ENCODE data around the gene ANKRD2. TPM values are rescaled to one million over a fixed set of nuclear protein-coding genes. Genes with fewer than 3 reads are reported as not detected.

ANKRD2 gene
- total RNA-seq, 1 donor from 2014 or later = not detected

- H3K27ac Mint-ChIP-seq = no peak overlapping the region
These were observed 39.8 kb downstream of the ANKRD2 start for GRCh38 chr10:97612386-97612785.

DNA sequence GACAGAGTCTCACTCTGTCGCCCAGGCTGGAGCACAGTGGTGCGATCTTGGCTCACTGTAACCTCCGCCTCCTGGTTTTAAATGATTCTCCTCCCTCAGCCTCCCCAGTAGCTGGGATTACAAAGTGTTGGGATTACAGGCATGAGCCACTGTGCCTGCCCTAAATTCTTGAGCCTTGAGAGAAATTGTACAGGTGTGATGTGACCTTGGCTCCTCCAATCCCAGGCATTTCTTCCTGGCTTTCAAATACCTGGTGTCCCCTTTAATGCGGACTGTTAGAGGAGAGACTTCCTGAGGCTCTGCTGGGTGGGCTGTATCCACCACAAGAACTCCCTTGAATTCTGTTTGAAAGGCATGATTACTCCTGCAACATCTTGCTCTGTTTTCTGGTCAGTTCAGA, 45.7 kb downstream of the ANKRD2 start:
- intact Hi-C loops (cut with micrococcal nuclease) = no loop called here
- Mint-ChIP-seq H3K9me3 (no peaks in the 10 kb centered on the region), H3K27me3 (no peaks in the 10 kb centered on the region), H3K36me3 (ENCODE audit: low read depth) (no peaks in the 10 kb centered on the region), H3K27ac (no peak overlapping the region), H3K4me3 (no peak overlapping the region), H3K4me1 (no peaks in the 10 kb centered on the region)
- ChIA-PET CTCF (no interaction called here), POLR2A (interaction anchor here (0.7 kb wide), 1 partner anchor 299 kb away, joined by 6 read pairs; no protein-coding TSS in a partner anchor)
- DNase-seq (no peak), ATAC-seq (ENCODE audit: low read depth) (no peak)
- no peak for TF ChIP-seq CTCF (IDR thresholded peaks at IDR 0.05)

More at GRCh38 chr10:97612386-97612785, 39.8 kb downstream of the ANKRD2 start:
- Mint-ChIP-seq H3K4me3 (no peak overlapping the region), H3K4me1 (no peaks in the 10 kb centered on the region), H3K36me3 (ENCODE audit: low read depth) (no peaks in the 10 kb centered on the region), H3K9me3 (no peaks in the 10 kb centered on the region), H3K27me3 (no peaks in the 10 kb centered on the region)
- ChIA-PET POLR2A (no interaction called here), CTCF (no interaction called here)
- no peak for ATAC-seq (ENCODE audit: low read depth)
- no peak for TF ChIP-seq CTCF (IDR thresholded peaks at IDR 0.05)
- DNase-seq = no peak
- intact Hi-C loops (cut with micrococcal nuclease) = loop anchor here (1.0 kb wide), 1 partner anchor 205 kb away; no protein-coding TSS in a partner anchor

- H3K9me3 Mint-ChIP-seq = no peaks in the 10 kb centered on the region
These were observed 46.2 kb downstream of the ANKRD2 start for GRCh38 chr10:97618733-97619132.

GRCh38 chr10:97623277-97623676, 50.7 kb downstream of the ANKRD2 start:
- TF ChIP-seq CTCF (IDR thresholded peaks at IDR 0.05) = no peak
- intact Hi-C loops (cut with micrococcal nuclease) = no loop called here
- H3K4me3 Mint-ChIP-seq = no peak overlapping the region
- POLR2A ChIA-PET = no interaction called here
- H3K36me3 Mint-ChIP-seq (ENCODE audit: low read depth) = no peaks in the 10 kb centered on the region
- no peaks in the 10 kb centered on the region for H3K4me1 Mint-ChIP-seq
- H3K27ac Mint-ChIP-seq = no peak overlapping the region
- DNase-seq = no peak
- CTCF ChIA-PET = no interaction called here
- ATAC-seq (ENCODE audit: low read depth) = no peak
- H3K27me3 Mint-ChIP-seq = no peaks in the 10 kb centered on the region
- no peaks in the 10 kb centered on the region for H3K9me3 Mint-ChIP-seq

More at GRCh38 chr10:97618733-97619132, 46.2 kb downstream of the ANKRD2 start:
- H3K4me1 Mint-ChIP-seq = no peaks in the 10 kb centered on the region
- no peak overlapping the region for H3K4me3 Mint-ChIP-seq
- no peak for TF ChIP-seq CTCF (IDR thresholded peaks at IDR 0.05)
- no peak for DNase-seq
- intact Hi-C loops (cut with micrococcal nuclease) = no loop called here
- no peaks in the 10 kb centered on the region for H3K36me3 Mint-ChIP-seq (ENCODE audit: low read depth)
- H3K27ac Mint-ChIP-seq = no peak overlapping the region
- no peaks in the 10 kb centered on the region for H3K27me3 Mint-ChIP-seq
- ATAC-seq (ENCODE audit: low read depth) = no peak
- POLR2A ChIA-PET = no interaction called here
- CTCF ChIA-PET = no interaction called here

DNA sequence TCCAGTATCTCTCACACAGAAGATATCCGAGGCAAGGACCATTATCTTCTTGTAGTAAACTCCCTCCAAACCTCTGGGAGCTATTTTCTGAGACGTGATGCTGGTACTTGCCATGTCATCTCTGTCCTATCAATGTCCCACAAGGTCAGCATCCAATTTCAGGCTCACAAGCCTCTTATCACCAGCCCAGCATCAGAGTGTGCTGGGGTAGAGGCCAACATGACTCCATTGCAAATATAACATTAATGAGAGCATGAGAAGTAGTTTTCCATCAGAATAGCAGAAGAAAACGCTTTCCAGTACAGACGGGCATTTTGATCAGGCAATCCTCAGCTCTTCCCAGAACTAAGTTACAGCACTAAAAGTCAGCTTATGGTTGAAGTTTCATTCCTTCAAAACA, 55.2 kb downstream of the ANKRD2 start:
- POLR2A ChIA-PET = no interaction called here
- H3K27ac Mint-ChIP-seq = no peak overlapping the region

More for the DNA sequence above, 55.2 kb downstream of the ANKRD2 start:
- ATAC-seq (ENCODE audit: low read depth) = no peak
- H3K27me3 Mint-ChIP-seq = no peaks in the 10 kb centered on the region
- H3K4me1 Mint-ChIP-seq = peaks cover 5% of the 10 kb centered on the region
- intact Hi-C loops (cut with micrococcal nuclease) = no loop called here
- TF ChIP-seq CTCF (IDR thresholded peaks at IDR 0.05) = no peak
- H3K4me3 Mint-ChIP-seq = no peak overlapping the region
- no peak for DNase-seq
- no peaks in the 10 kb centered on the region for H3K36me3 Mint-ChIP-seq (ENCODE audit: low read depth)
- CTCF ChIA-PET = no interaction called here
- H3K9me3 Mint-ChIP-seq = no peaks in the 10 kb centered on the region
